Astrocyte of the hippocampus (primary cell): ENCODE measurements around the gene KCNG4.
A peak's percentile ranks its signal among the peaks of the same experiment; 100 is the strongest.

Source experiments
- DNase-seq: peaks from one replicate; pipeline ENCODE4 v3.0.0; 2011; ENCODE audit warnings: low read depth, low spot score

KCNG4 gene

GRCh38 chr16:84183911-84184591 is 55.8 kb downstream of the KCNG4 start:
- no peak for DNase-seq

GRCh38 chr16:84183572-84183875 is 56.3 kb downstream of the KCNG4 start:
- no peak for DNase-seq

- no peak for DNase-seq
Observed at GRCh38 chr16:84182680-84183571, 56.9 kb downstream of the KCNG4 start.

- DNase-seq: no peak
Observed at GRCh38 chr16:84182104-84182503, 57.7 kb downstream of the KCNG4 start.

- DNase-seq: no peak
Observed at GRCh38 chr16:84181144-84181915, 58.5 kb downstream of the KCNG4 start.

- DNase-seq: no peak
Observed at GRCh38 chr16:84180519-84181140, 59.2 kb downstream of the KCNG4 start.

- no peak for DNase-seq
Observed at GRCh38 chr16:84179612-84180320, 60.0 kb downstream of the KCNG4 start.

GRCh38 chr16:84178892-84179611 is 60.8 kb downstream of the KCNG4 start:
- DNase-seq: no peak

GRCh38 chr16:84178146-84178765 is 61.6 kb downstream of the KCNG4 start:
- DNase-seq: no peak

- peak; percentile 47 for DNase-seq
Observed at GRCh38 chr16:84177741-84178073, 62.1 kb downstream of the KCNG4 start.

GRCh38 chr16:84176192-84177053 is 63.4 kb downstream of the KCNG4 start:
- no peak for DNase-seq

GRCh38 chr16:84175350-84176081 is 64.3 kb downstream of the KCNG4 start:
- peak; percentile 79 for DNase-seq

GRCh38 chr16:84174396-84174795 is 65.4 kb downstream of the KCNG4 start:
- no peak for DNase-seq

GRCh38 chr16:84169765-84170310 is 70.0 kb downstream of the KCNG4 start:
- no peak for DNase-seq
